Measurements from ENCODE around the gene APCDD1. TPM values are rescaled to one million over a fixed set of nuclear protein-coding genes. Genes with fewer than 3 reads are reported as not detected.

APCDD1 gene
- total and polyA plus RNA-seq, 2 of the 8 experiments (the other 6 are each of a cell fraction or from before 2014, with no cell fraction given): 2.6 to 3.6 TPM

- TF ChIP-seq ZNF274 (IDR thresholded peaks at IDR 0.05; ENCODE audit: borderline replicate concordance, extremely low read depth, low read length) (no peak), RFX5 (IDR thresholded peaks at IDR 0.05; ENCODE audit: borderline replicate concordance, low read depth, low read length) (no peak), E2F6 (IDR thresholded peaks at IDR 0.05) (no peak)
Measured at GRCh38 chr18:10457767-10458166, 3.3 kb downstream of the APCDD1 start (continued).

Measured in H1 (cell line).